Psoas muscle (tissue), 8 donors: ENCODE measurements around the gene MAST3. TPM values are rescaled to one million over a fixed set of nuclear protein-coding genes. Genes with fewer than 3 reads are reported as not detected.

ENCODE experiments used
- ATAC-seq, 4 donors: fragments of 200-7000 bp; cut with Tn5 transposase; one replicate each; pipeline ENCODE4 v1.9.1; 2020; ENCODE audit warnings: moderate library complexity in 3 of 4, mild to moderate bottlenecking in 2 of 4
- DNase-seq, 2 donors: peaks; one replicate each; pipeline ENCODE4 v3.0.0-alpha.2; 2020
- H3K27ac ChIP-seq: fragments of 200-600 bp; one replicate; pipeline ENCODE4 v1.8.0; 2022
- H3K27me3 ChIP-seq, 3 donors: fragments of 200-600 bp in 1 of 3; one replicate each; pipeline versions ENCODE4 v1.6.1 to v1.8.0; 2013 to 2022; ENCODE audit warnings: low read length in 2 of 3, mild to moderate bottlenecking in 2 of 3, moderate library complexity in 1 of 3; ENCODE audit not compliant: insufficient read depth in 3 of 3
- H3K36me3 ChIP-seq, 2 donors: fragments of 200-600 bp in 1 of 2; one replicate each; pipeline versions ENCODE4 v1.6.1 to v1.8.0; 2013 to 2022; ENCODE audit warnings: low read depth in 1 of 2, mild to moderate bottlenecking in 1 of 2, moderate library complexity in 1 of 2; ENCODE audit not compliant: insufficient read depth in 1 of 2
- H3K4me1 ChIP-seq: fragments of 200-600 bp; one replicate; pipeline ENCODE4 v1.8.0; 2022
- H3K4me3 ChIP-seq: fragments of 200-600 bp; one replicate; pipeline ENCODE4 v1.8.0; 2022; ENCODE audit warnings: mild to moderate bottlenecking
- H3K9me3 ChIP-seq: fragments of 200-600 bp; one replicate; pipeline ENCODE4 v1.8.0; 2022
- CTCF ChIP-seq: fragments of 200-600 bp; IDR thresholded peaks from one replicate; pipeline ENCODE4 v1.8.0; 2022; ENCODE audit warnings: antibody characterized with exemption
- WGBS, 3 donors: extraction: QIAGEN DNeasy Blood & Tissue Kit; methylation state at CpG; one replicate each; pipeline versions ENCODE4 v1.1.6 to v1.1.7; 2013; 5-methylcytosine and 5-hydroxymethylcytosine counted together
- intact Hi-C, 2 donors: fragments of 100-400 bp; cut with DNase I; formaldehyde crosslinking; loops; one replicate each; pipeline versions ENCODE4 v1.11.0 to v1.14.2; 2022
- long read RNA-seq, 2 donors: library from polyadenylated mRNA; unstranded; transcript quantifications; one replicate each; pipeline ENCODE4 v2.0.0, GENCODE V29; 2021
- polyA plus RNA-seq, 3 donors: library from polyadenylated mRNA; stranded (reverse); fragments of 200-250 nt; gene quantifications; one replicate each; pipeline ENCODE4 v1.2.3, GENCODE V29; 2013
- total RNA-seq, 4 donors: library from RNA; stranded (reverse); fragmentation: NEBNext Ultra II Directional in 2 of 4; extraction: Animal tissue kit (Norgen Biotek cat#: 25700) in 2 of 4; gene quantifications; one replicate each; pipeline versions ENCODE4 v1.2.1 to v1.2.4, GENCODE V29; 2021 to 2023
- donor health status: healthy with polysubstance abuse.
- donor health status: DM: no; HTN: no; CAD: no; lungs with moderate emphysema.
- donor health status: Bipolar disorder and iron deficiency.
- donor health status: healthy.
- donor health status: DM: yes; HTN: yes; CAD: no.
- donor health status: DM: no; HTN: no; CAD: no.
- donor health status: DM: no; HTN: no; CAD: no.
- donor health status: DM: yes; HTN: yes; CAD: no.

The MAST3 gene
- 1 to 10 TPM; 1.7 to 5.1 (median 3.2) TPM for total RNA-seq
- 1 to 10 TPM in 1 of 3 donors, under 1 TPM in 2; 0.34 to 2.5 (median 0.96) TPM for polyA plus RNA-seq
- long read RNA-seq, donor 1, result 0 reads
- long read RNA-seq, donor 2, partial matches to known transcripts, result 1 of 1 reads
- long read RNA-seq, donor 2, other reads (novel, unspliced or antisense), result 0 of 1 reads

- no peaks in the 10 kb centered on the region for H3K4me1 ChIP-seq
- 21 to 27% (median 22%) methylated on average over 43 to 54 of the region's 54 CpGs for whole genome bisulfite sequencing, 3 donors
- ATAC-seq (peak; percentile 89 to 98 (median 96)), DNase-seq (peak; percentile 80 to 87)
- H3K36me3 ChIP-seq, result no peaks in the 10 kb centered on the region
- H3K27ac ChIP-seq, result no peak within 1 kb of the TSS
- no peak for TF ChIP-seq CTCF
- intact Hi-C loops, result no loop called here
- H3K9me3 ChIP-seq, result no peaks in the 10 kb centered on the region
- H3K27me3 ChIP-seq, result peaks cover 0 to 50% (median 6%) of the 10 kb centered on the region in 3 donors
- H3K4me3 ChIP-seq, result peak within 1 kb of the TSS; percentile 60
These were observed at the start of gene MAST3 for GRCh38 chr19:18097217-18097992. Gene MAST3, plus strand, starts transcription at chr19:18097778. Its CDS starts 15 bp downstream, at chr19:18097793.

DNA sequence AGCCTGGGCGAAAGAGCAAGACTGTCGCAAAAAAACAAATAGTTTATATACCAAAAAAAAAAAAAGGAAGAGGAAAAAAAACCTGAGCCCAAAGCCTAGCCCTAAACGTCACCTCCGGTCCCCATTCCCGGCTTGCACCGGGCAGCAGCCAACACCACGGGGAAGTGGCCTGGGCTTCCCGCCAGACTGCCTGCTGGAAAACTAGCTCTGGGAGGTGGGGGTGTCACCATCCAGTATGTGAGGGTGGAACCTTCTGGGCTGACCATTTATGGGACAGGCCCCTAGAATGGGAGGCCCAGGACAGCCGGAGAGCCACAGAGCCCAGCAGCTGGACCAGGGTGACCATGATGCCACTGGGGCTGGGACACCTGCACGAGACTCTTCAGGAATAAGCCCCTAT, 48.2 kb upstream of the MAST3 start:
- peak overlapping the region; percentile 90 for H3K27ac ChIP-seq
- ATAC-seq (peak; percentile 68 to 78 (median 76)), DNase-seq (peak; percentile 92 to 95)
- no peak overlapping the region for H3K4me3 ChIP-seq
- intact Hi-C loops, result no loop called here
- whole genome bisulfite sequencing, 3 donors, result 13 to 16% (median 15%) methylated on average over 10 of the region's 10 CpGs
- H3K4me1 ChIP-seq, result peaks cover 54% of the 10 kb centered on the region
- no peak for TF ChIP-seq CTCF
- H3K27me3 ChIP-seq, result no peaks in the 10 kb centered on the region
- H3K36me3 ChIP-seq, result no peaks in the 10 kb centered on the region
- no peaks in the 10 kb centered on the region for H3K9me3 ChIP-seq

DNA sequence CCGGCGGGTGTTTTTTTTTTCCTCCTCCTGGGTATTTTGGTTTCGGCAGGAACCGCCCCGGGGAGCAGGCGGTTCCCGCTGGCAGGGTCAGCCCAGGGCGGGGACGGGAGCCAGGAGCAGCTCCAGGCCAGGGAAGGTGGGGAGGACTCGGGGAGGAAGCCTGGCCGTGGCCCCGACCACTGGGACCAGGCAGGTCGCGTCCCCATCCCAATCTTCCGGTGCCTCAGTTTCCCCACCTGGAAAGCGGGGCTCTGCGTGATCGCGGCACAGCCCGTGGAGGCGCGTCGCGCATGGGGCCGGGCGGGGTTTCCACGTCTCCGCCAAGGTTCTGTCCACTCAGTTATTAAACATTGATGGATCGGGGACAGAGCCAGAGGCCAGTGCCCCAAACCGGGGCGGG, 45.7 kb upstream of the MAST3 start:
- peak overlapping the region; percentile 55 for H3K4me3 ChIP-seq
- no peaks in the 10 kb centered on the region for H3K9me3 ChIP-seq
- intact Hi-C loops, result loop anchor here in 1 of 2 donors (5.0 kb wide), 1 partner anchor 105 kb away; no protein-coding TSS in a partner anchor
- H3K27ac ChIP-seq, result peak overlapping the region; percentile 90
- WGBS, 3 donors, result 3 to 5% (median 5%) methylated on average over 22 to 31 of the region's 31 CpGs
- no peak for TF ChIP-seq CTCF
- DNase-seq (peak; percentile 58 to 82), ATAC-seq (peak; percentile 49 to 73 (median 58))
- H3K36me3 ChIP-seq, result no peaks in the 10 kb centered on the region
- H3K4me1 ChIP-seq, result peaks cover 37% of the 10 kb centered on the region
- H3K27me3 ChIP-seq, result no peaks in the 10 kb centered on the region

- TF ChIP-seq CTCF, result no peak
- intact Hi-C loops, result loop anchor here in 1 of 2 donors (5.0 kb wide), 1 partner anchor 106 kb away; no protein-coding TSS in a partner anchor
- H3K27me3 ChIP-seq, result no peaks in the 10 kb centered on the region
- H3K4me3 ChIP-seq, result no peak overlapping the region
- DNase-seq (no peak), ATAC-seq (no peak)
- H3K27ac ChIP-seq, result peak overlapping the region; percentile 90
- peaks cover 49% of the 10 kb centered on the region for H3K4me1 ChIP-seq
- H3K9me3 ChIP-seq, result no peaks in the 10 kb centered on the region
- 60 to 71% (median 62%) methylated on average over 9 of the region's 9 CpGs for WGBS, 3 donors
- no peaks in the 10 kb centered on the region for H3K36me3 ChIP-seq
These were observed 43.9 kb upstream of the MAST3 start for GRCh38 chr19:18053576-18054219.
